H1 (cell line): Measurements from ENCODE around the gene SEC24C. TPM values are rescaled to one million over a fixed set of nuclear protein-coding genes. Genes with fewer than 3 reads are reported as not detected.

Source experiments
- CTCF ChIA-PET: fragments of 300-600 bp; sonication (Branson Sonifier 250); formaldehyde crosslinking; loops from one replicate; lab custom pipeline; 2021; ENCODE audit not compliant: partially characterized antibody; lab: Charles Lee
- POLR2A ChIA-PET: fragments of 300-600 bp; sonication (Branson Sonifier 250); formaldehyde crosslinking; loops from one replicate; lab custom pipeline; 2021; ENCODE audit warnings: inconsistent platforms; ENCODE audit not compliant: partially characterized antibody; lab: Charles Lee
- DNase-seq, 2 experiments: peaks; one replicate each; pipeline versions ENCODE4 v3.0.0 to v3.0.0-alpha.2; 2010 to 2022; ENCODE audit warnings: low spot score in 2 of 2, low read depth in 1 of 2, mixed read lengths in 1 of 2
- FAIRE-seq: peaks from 2 replicates; lab custom pipeline; 2011; peaks lifted over from hg19 to GRCh38; lab: Jason Lieb, UNC
- H2AFZ ChIP-seq: 2 replicates; pipeline ENCODE4 v1.8.1; 2012; ENCODE audit warnings: low read length, inconsistent platforms
- H2AK5ac ChIP-seq: 2 replicates; pipeline ENCODE4 v1.6.1; 2013; ENCODE audit warnings: low read depth, low read length
- H2BK120ac ChIP-seq: replicated peaks from 2 replicates; pipeline ENCODE3; 2013; ENCODE audit warnings: low read depth, low read length, inconsistent platforms
- H2BK12ac ChIP-seq: 2 replicates; pipeline ENCODE4 v1.6.1; 2013; ENCODE audit warnings: low read depth, low read length
- H2BK15ac ChIP-seq: 2 replicates; pipeline ENCODE4 v1.6.1; 2013; ENCODE audit warnings: low read length
- H2BK20ac ChIP-seq: 2 replicates; pipeline ENCODE4 v1.6.1; 2013; ENCODE audit warnings: low read length
- H2BK5ac ChIP-seq: 2 replicates; pipeline ENCODE4 v1.6.1; 2013; ENCODE audit warnings: low read depth, low read length
- H3K14ac ChIP-seq: 2 replicates; pipeline ENCODE4 v1.6.1; 2013; ENCODE audit warnings: inconsistent platforms; ENCODE audit not compliant: insufficient read length
- H3K18ac ChIP-seq: 2 replicates; pipeline ENCODE4 v1.6.1; 2013; ENCODE audit warnings: low read length; ENCODE audit errors: extremely low read depth
- H3K23ac ChIP-seq: 2 replicates; pipeline ENCODE4 v1.6.1; 2013; ENCODE audit warnings: inconsistent platforms; ENCODE audit not compliant: insufficient read length
- H3K23me2 ChIP-seq: 2 replicates; pipeline ENCODE4 v1.6.1; 2013; ENCODE audit warnings: low read depth, low read length
- H3K27ac ChIP-seq: 2 replicates; pipeline ENCODE4 v1.6.1; 2011; ENCODE audit warnings: low read depth, low read length, inconsistent platforms
- H3K27me3 ChIP-seq, 4 experiments: replicated peaks in 1 of 4; 1 replicate in 1 of 4; 2 replicates in 3 of 4; pipeline versions ENCODE4 v1.6.1 to v1.8.1; 2011 to 2013; ENCODE audit warnings: low read length in 3 of 4, mild to moderate bottlenecking in 3 of 4, inconsistent platforms in 2 of 4, mixed read lengths in 2 of 4, moderate library complexity in 1 of 4; ENCODE audit not compliant: control insufficient read depth in 3 of 4, insufficient read depth in 3 of 4; ENCODE audit errors: extremely low read depth in 1 of 4
- H3K36me3 ChIP-seq, 4 experiments: 2 replicates each; pipeline versions ENCODE4 v1.6.1 to v1.8.1; 2011 to 2013; ENCODE audit warnings: mild to moderate bottlenecking in 4 of 4, low read length in 3 of 4, moderate library complexity in 2 of 4, control low read depth in 1 of 4, inconsistent platforms in 1 of 4; ENCODE audit not compliant: insufficient read depth in 4 of 4, control insufficient read depth in 2 of 4
- H3K4ac ChIP-seq: replicated peaks from 2 replicates; pipeline ENCODE3; 2013; ENCODE audit warnings: low read length, low read depth, mixed read lengths, inconsistent platforms; ENCODE audit not compliant: insufficient read length
- H3K4me1 ChIP-seq, 4 experiments: replicated peaks in 1 of 4; 1 replicate in 1 of 4; 2 replicates in 3 of 4; pipeline versions ENCODE4 v1.6.1 to v1.8.1; 2011 to 2013; ENCODE audit warnings: low read length in 3 of 4, inconsistent platforms in 2 of 4, mixed read lengths in 1 of 4; ENCODE audit not compliant: insufficient read depth in 4 of 4, control insufficient read depth in 3 of 4
- H3K4me2 ChIP-seq, 2 experiments: 2 replicates each; pipeline versions ENCODE4 v1.6.1 to v1.8.1; 2011 to 2013; ENCODE audit warnings: low read depth in 2 of 2, low read length in 2 of 2, control low read depth in 1 of 2, inconsistent platforms in 1 of 2, mild to moderate bottlenecking in 1 of 2; ENCODE audit not compliant: insufficient read depth in 1 of 2
- H3K4me3 ChIP-seq, 4 experiments: fragments of 200-600, 300-600 bp in 1 of 4; sonication (generic), shearing (Covaris generic), sonication (Bioruptor Twin) in 1 of 4; 2 replicates each; pipeline versions ENCODE4 v1.5.1 to v1.8.1; 2011 to 2016; ENCODE audit warnings: low read length in 4 of 4, low read depth in 3 of 4, control low read depth in 2 of 4, inconsistent platforms in 2 of 4, mild to moderate bottlenecking in 2 of 4, mixed read lengths in 1 of 4, moderate library complexity in 1 of 4; ENCODE audit not compliant: insufficient read depth in 2 of 4; ENCODE audit errors: extremely low read depth in 1 of 4
- H3K56ac ChIP-seq: replicated peaks from 2 replicates; pipeline ENCODE3; 2013; ENCODE audit warnings: low read depth, mild to moderate bottlenecking, mixed read lengths, low read length, inconsistent platforms; ENCODE audit not compliant: insufficient read length
- H3K79me1 ChIP-seq: 2 replicates; pipeline ENCODE4 v1.6.1; 2013; ENCODE audit warnings: low read depth, low read length, control low read depth
- H3K79me2 ChIP-seq, 2 experiments: 2 replicates each; pipeline versions ENCODE4 v1.6.1 to v1.8.1; 2012 to 2013; ENCODE audit warnings: low read length in 2 of 2, mild to moderate bottlenecking in 2 of 2, inconsistent platforms in 1 of 2; ENCODE audit not compliant: insufficient read depth in 2 of 2, control insufficient read depth in 1 of 2
- H3K9ac ChIP-seq, 4 experiments: replicated peaks in 1 of 4; 1 replicate in 1 of 4; 2 replicates in 3 of 4; pipeline versions ENCODE4 v1.6.1 to v1.8.1; 2011 to 2013; ENCODE audit warnings: low read depth in 3 of 4, low read length in 3 of 4, control low read depth in 2 of 4, mild to moderate bottlenecking in 2 of 4, moderate library complexity in 2 of 4, inconsistent platforms in 1 of 4; ENCODE audit errors: extremely low read depth in 1 of 4
- H3K9me3 ChIP-seq, 2 experiments: 2 replicates each; pipeline versions ENCODE4 v1.6.1 to v1.8.1; 2012 to 2013; ENCODE audit warnings: mild to moderate bottlenecking in 2 of 2, moderate library complexity in 2 of 2, control low read depth in 1 of 2, inconsistent platforms in 1 of 2, low read depth in 1 of 2, low read length in 1 of 2, mixed read lengths in 1 of 2; ENCODE audit not compliant: insufficient read depth in 2 of 2
- H4K20me1 ChIP-seq, 2 experiments: replicated peaks in 1 of 2; 2 replicates each; pipeline versions ENCODE3 to v1.8.1; 2011 to 2013; ENCODE audit warnings: inconsistent platforms in 2 of 2, low read length in 2 of 2, mild to moderate bottlenecking in 1 of 2; ENCODE audit not compliant: insufficient read depth in 2 of 2, control insufficient read depth in 1 of 2
- H4K5ac ChIP-seq: 2 replicates; pipeline ENCODE4 v1.6.1; 2013; ENCODE audit warnings: low read length, low read depth, mixed read lengths, inconsistent platforms; ENCODE audit not compliant: insufficient read length
- H4K8ac ChIP-seq: 2 replicates; pipeline ENCODE4 v1.8.0; 2013; ENCODE audit warnings: mild to moderate bottlenecking, moderate library complexity, low read length, inconsistent platforms; ENCODE audit not compliant: insufficient read depth; ENCODE audit errors: extremely low read depth
- H4K91ac ChIP-seq: replicated peaks from 2 replicates; pipeline ENCODE3; 2013; ENCODE audit warnings: low read length, mixed read lengths, inconsistent platforms; ENCODE audit not compliant: insufficient read length
- CHD1 ChIP-seq: IDR thresholded peaks from 2 replicates; pipeline ENCODE4 v1.6.1; 2012; ENCODE audit warnings: low read depth, low read length, improper control_type of control experiment
- CREB1 ChIP-seq: IDR thresholded peaks from 2 replicates; pipeline ENCODE4 v1.6.1; 2012; ENCODE audit warnings: inconsistent platforms
- RAD21 ChIP-seq, 2 experiments: IDR thresholded peaks in 1 of 2; conservative IDR thresholded peaks in 1 of 2; 2 replicates each; pipeline ENCODE4 v1.6.1; 2011; ENCODE audit warnings: low read depth in 2 of 2, low read length in 2 of 2, improper control_type of control experiment in 1 of 2, inconsistent platforms in 1 of 2, mild to moderate bottlenecking in 1 of 2, moderate library complexity in 1 of 2
- WGBS, 2 experiments: shearing (Covaris generic) in 1 of 2; methylation state at CpG; one replicate each; pipeline versions ENCODE4 v1.1.6 to v1.1.7; 2013 to 2015; ENCODE audit warnings: low lambda C conversion rate in 2 of 2, mixed read lengths in 2 of 2, inconsistent platforms in 1 of 2, low coverage in 1 of 2, missing lambda C conversion rate in 1 of 2; ENCODE audit not compliant: insufficient replicate concordance in 2 of 2, insufficient coverage in 1 of 2, insufficient read length in 1 of 2; ENCODE audit errors: extremely low coverage in 1 of 2, missing lambda C conversion rate in 1 of 2; 5-methylcytosine and 5-hydroxymethylcytosine counted together
- polyA plus RNA-seq, 7 experiments: library from polyadenylated mRNA; depleted of rRNA in 3 of 7; stranded (reverse) in 5 of 7; unstranded in 2 of 7; fragments of >200 nt in 5 of 7; fragments of 200-250 nt in 2 of 7; gene quantifications; 1 replicate in 5 of 7; 2 replicates in 1 of 7; 4 replicates in 1 of 7; pipeline versions ENCODE4 v1.2.1 to v1.2.3, GENCODE V29; 2011 to 2013; ENCODE audit warnings: missing spikeins in 2 of 7, mixed read lengths in 2 of 7
- total RNA-seq: library from RNA; stranded (reverse); fragmentation: NEBNext Ultra II Directional; extraction: Animal tissue kit (Norgen Biotek cat#: 25700); gene quantifications from 2 replicates; pipeline ENCODE4 v1.2.1, GENCODE V29; 2021

Gene SEC24C
- total and polyA plus RNA-seq, 2 of the 8 experiments (the other 6 are each of a cell fraction or from before 2014, with no cell fraction given), result 63.2 to 67.4 TPM

DNA sequence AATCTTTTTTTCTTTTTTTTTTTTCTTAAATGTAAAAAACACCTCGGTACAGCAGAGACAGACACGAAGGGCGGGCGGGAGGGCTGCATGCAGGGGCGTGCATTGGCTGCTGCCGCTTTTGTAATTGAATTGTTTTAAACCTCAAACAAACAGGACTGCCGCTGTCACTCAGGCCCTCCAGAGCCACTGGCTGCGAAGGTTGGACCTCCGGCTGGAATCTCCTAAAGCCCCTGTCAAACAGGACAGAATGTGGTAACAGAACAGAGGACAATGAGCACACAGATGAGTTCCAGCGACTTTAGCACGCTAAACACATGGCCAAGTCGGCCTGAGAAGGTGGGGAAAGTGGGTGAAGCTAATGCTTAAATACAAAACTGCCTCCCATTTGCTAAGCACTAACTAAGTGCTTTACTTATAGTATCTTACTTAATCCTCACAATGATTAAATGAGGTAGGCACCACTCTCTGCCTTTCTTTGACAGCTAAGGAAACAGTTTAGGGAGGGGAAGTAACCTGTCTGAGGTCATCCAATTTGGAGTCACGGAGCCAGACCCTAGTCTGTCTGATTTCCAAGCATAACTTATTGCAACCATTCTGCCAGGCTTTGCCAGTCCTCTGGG is 70.2 kb downstream of the SEC24C start:
- DNase-seq (no peak), FAIRE-seq (no peak)
- Histone ChIP-seq H2BK5ac (no peak overlapping the region), H3K79me1 (no peaks in the 10 kb centered on the region), H3K27ac (no peak overlapping the region), H3K36me3 (peaks cover 0 to 19% (median 7%) of the 10 kb centered on the region in 4 experiments; a peak in 5 of 8 replicates), H2AFZ (no peak overlapping the region), H3K4ac (no peak overlapping the region), H3K23ac (no peak overlapping the region), H3K4me2 (no peak overlapping the region), H2AK5ac (no peak overlapping the region), H3K4me3 (no peak overlapping the region), H3K9me3 (no peaks in the 10 kb centered on the region), H2BK12ac (no peak overlapping the region), H3K27me3 (no peaks in the 10 kb centered on the region; a peak in 1 of 7 replicates), H3K56ac (no peak overlapping the region), H4K5ac (no peak overlapping the region), H3K23me2 (no peaks in the 10 kb centered on the region; the same call in 1 of the 2 replicates), H3K14ac (no peak overlapping the region), H2BK15ac (no peak overlapping the region), H4K91ac (no peak overlapping the region), H3K9ac (no peak overlapping the region), H2BK20ac (no peak overlapping the region), H3K4me1 (peaks cover 0 to 4% (median 2%) of the 10 kb centered on the region in 4 experiments; a peak in 4 of 7 replicates), H3K18ac (no peak overlapping the region), H4K20me1 (peaks cover 0 to 6% of the 10 kb centered on the region in 2 experiments), H2BK120ac (no peak overlapping the region), H4K8ac (no peak overlapping the region), H3K79me2 (no peaks in the 10 kb centered on the region)
- ChIA-PET CTCF (interaction anchor here (0.6 to 16.0 kb wide), 11 partner anchors 9 to 368 kb away, joined by 3 to 209 read pairs (median 3); no protein-coding TSS in a partner anchor), POLR2A (interaction anchor here (1.8 kb wide), 1 partner anchor 9 kb away, joined by 6 read pairs; no protein-coding TSS in a partner anchor)
- WGBS, 2 experiments, result 92% methylated on average over 9 of the region's 13 CpGs; no CpG with 5 or more reads in 1 of the 2 experiments
- no peak for TF ChIP-seq CREB1
- TF ChIP-seq CHD1, result no peak
- TF ChIP-seq RAD21 (IDR thresholded peaks at IDR 0.05 in 1 of 2, conservative IDR thresholded peaks at IDR 0.05 in 1 of 2; ENCODE audit: low read depth in 2 of 2, low read length in 2 of 2), result no peak
